IMR-90 (cell line): ENCODE measurements around the gene CES3. TPM values are rescaled to one million over a fixed set of nuclear protein-coding genes. Genes with fewer than 3 reads are reported as not detected.

Source experiments
- ATAC-seq: fragments of 200-7000 bp; cut with Tn5 transposase; 2 replicates; pipeline ENCODE4 v1.9.1; 2020; ENCODE audit warnings: low read depth, mild to moderate bottlenecking, moderate library complexity
- BruUV-seq: library from RNA; stranded (reverse); fragments of 400-500 nt; replicated peaks from 2 replicates; lab custom pipeline; 2021; lab: Mats Ljungman, UMichigan
- CTCF ChIA-PET: fragments of 300-600 bp; formaldehyde crosslinking; extraction: SDS; loops from one replicate; lab custom pipeline; 2021; ENCODE audit warnings: antibody characterized with exemption; lab: Yijun Ruan, JAX
- POLR2A ChIA-PET: fragments of 300-600 bp; sonication (Branson Sonifier 250); formaldehyde crosslinking; loops from one replicate; lab custom pipeline; 2022; ENCODE audit warnings: antibody characterized with exemption; ENCODE audit not compliant: unreplicated experiment; lab: Charles Lee
- DNase-seq: peaks from one replicate; pipeline ENCODE4 v3.0.0; 2013
- H2AFZ ChIP-seq: replicated peaks from 2 replicates; pipeline ENCODE3; 2013; ENCODE audit warnings: low read length, mild to moderate bottlenecking; ENCODE audit not compliant: poor library complexity
- H2AK5ac ChIP-seq: 2 replicates; pipeline ENCODE4 v1.6.1; 2013; ENCODE audit warnings: low read depth, low read length, inconsistent platforms
- H2AK9ac ChIP-seq: replicated peaks from 2 replicates; pipeline ENCODE3; 2013; ENCODE audit warnings: mild to moderate bottlenecking, low read depth, low read length, moderate library complexity; ENCODE audit not compliant: poor library complexity
- H2BK120ac ChIP-seq: 2 replicates; pipeline ENCODE4 v1.6.1; 2013; ENCODE audit warnings: low read depth, low read length, inconsistent platforms
- H2BK15ac ChIP-seq: 3 replicates; pipeline ENCODE4 v1.6.1; 2013; ENCODE audit warnings: low read depth, low read length, inconsistent platforms
- H2BK20ac ChIP-seq: 2 replicates; pipeline ENCODE4 v1.6.1; 2013; ENCODE audit warnings: low read depth, mild to moderate bottlenecking, inconsistent platforms, low read length, moderate library complexity
- H2BK5ac ChIP-seq: 2 replicates; pipeline ENCODE4 v1.6.1; 2013; ENCODE audit warnings: mild to moderate bottlenecking, low read depth, low read length, inconsistent platforms; ENCODE audit not compliant: poor library complexity, severe bottlenecking
- H3K14ac ChIP-seq: replicated peaks from 2 replicates; pipeline ENCODE4 v1.6.1; 2013; ENCODE audit warnings: low read depth, low read length, inconsistent platforms
- H3K18ac ChIP-seq: 2 replicates; pipeline ENCODE4 v1.6.1; 2013; ENCODE audit warnings: low read depth, low read length, control low read depth
- H3K23ac ChIP-seq: 2 replicates; pipeline ENCODE4 v1.6.1; 2013; ENCODE audit warnings: low read depth, low read length, inconsistent platforms
- H3K27ac ChIP-seq: 2 replicates; pipeline ENCODE4 v1.5.1; 2013; ENCODE audit warnings: mild to moderate bottlenecking, control low read depth, low read length; ENCODE audit not compliant: insufficient read depth
- H3K27me3 ChIP-seq: 2 replicates; pipeline ENCODE4 v1.6.1; 2013; ENCODE audit warnings: low read length; ENCODE audit not compliant: control insufficient read depth, insufficient read depth
- H3K36me3 ChIP-seq: 2 replicates; pipeline ENCODE4 v1.6.1; 2013; ENCODE audit warnings: low read length, mixed read lengths; ENCODE audit not compliant: control insufficient read depth, insufficient read depth
- H3K4ac ChIP-seq: 2 replicates; pipeline ENCODE4 v1.6.1; 2013; ENCODE audit warnings: low read depth, low read length, inconsistent platforms
- H3K4me1 ChIP-seq: 2 replicates; pipeline ENCODE4 v1.6.1; 2013; ENCODE audit warnings: low read length, mixed read lengths; ENCODE audit not compliant: control insufficient read depth, insufficient read depth
- H3K4me2 ChIP-seq: 2 replicates; pipeline ENCODE4 v1.6.1; 2013; ENCODE audit warnings: low read depth, mild to moderate bottlenecking, control low read depth, low read length, moderate library complexity
- H3K4me3 ChIP-seq: 2 replicates; pipeline ENCODE4 v1.5.1; 2013; ENCODE audit warnings: low read depth, mild to moderate bottlenecking, control low read depth, low read length, moderate library complexity; ENCODE audit not compliant: insufficient read depth
- H3K56ac ChIP-seq: 2 replicates; pipeline ENCODE4 v1.6.1; 2013; ENCODE audit warnings: low read length, inconsistent platforms; ENCODE audit not compliant: insufficient read depth; ENCODE audit errors: extremely low read depth
- H3K79me1 ChIP-seq, 2 experiments: 2 replicates each; pipeline ENCODE4 v1.6.1; 2013; ENCODE audit warnings: low read length in 2 of 2, inconsistent platforms in 1 of 2, low read depth in 1 of 2
- H3K9ac ChIP-seq: 2 replicates; pipeline ENCODE4 v1.6.1; 2013; ENCODE audit warnings: low read depth, low read length, control low read depth
- H3K9me1 ChIP-seq: 2 replicates; pipeline ENCODE4 v1.6.1; 2013; ENCODE audit warnings: low read length, inconsistent platforms; ENCODE audit not compliant: insufficient read depth
- H3K9me3 ChIP-seq: 2 replicates; pipeline ENCODE4 v1.6.1; 2013; ENCODE audit warnings: low read length; ENCODE audit not compliant: control insufficient read depth, insufficient read depth
- H4K20me1 ChIP-seq: 2 replicates; pipeline ENCODE4 v1.6.1; 2013; ENCODE audit warnings: low read length, inconsistent platforms; ENCODE audit not compliant: insufficient read depth
- H4K5ac ChIP-seq: 2 replicates; pipeline ENCODE4 v1.6.1; 2013; ENCODE audit warnings: mild to moderate bottlenecking, low read depth, low read length, control low read depth
- H4K8ac ChIP-seq, 2 experiments: 2 replicates each; pipeline ENCODE4 v1.6.1; 2013; ENCODE audit warnings: low read depth in 2 of 2, low read length in 2 of 2, control low read depth in 1 of 2, inconsistent platforms in 1 of 2
- H4K91ac ChIP-seq: 2 replicates; pipeline ENCODE4 v1.6.1; 2013; ENCODE audit warnings: low read depth, low read length, inconsistent platforms; ENCODE audit not compliant: insufficient read depth
- BHLHE40 ChIP-seq: fragments of 150-350 bp; IDR thresholded peaks from 2 replicates; pipeline ENCODE4 v1.6.1; 2016; ENCODE audit warnings: mild to moderate bottlenecking, low read depth, low read length
- CHD1 ChIP-seq: IDR thresholded peaks from 2 replicates; pipeline ENCODE4 v1.6.1; 2012; ENCODE audit warnings: low read depth, low read length, improper control_type of control experiment
- MAZ ChIP-seq: IDR thresholded peaks from 2 replicates; pipeline ENCODE4 v1.6.1; 2012; ENCODE audit warnings: low read depth, mild to moderate bottlenecking, low read length, improper control_type of control experiment, moderate library complexity, borderline replicate concordance
- MXI1 ChIP-seq: IDR thresholded peaks from 2 replicates; pipeline ENCODE4 v1.6.1; 2012; ENCODE audit warnings: low read depth, mild to moderate bottlenecking, low read length, moderate library complexity, borderline replicate concordance
- NFE2L2 ChIP-seq: fragments of 150-350 bp; IDR thresholded peaks from 2 replicates; pipeline ENCODE4 v1.6.1; 2016; ENCODE audit warnings: low read depth, mild to moderate bottlenecking, low read length
- POLR2A ChIP-seq: IDR thresholded peaks from 2 replicates; pipeline ENCODE4 v1.6.1; 2012; ENCODE audit warnings: mild to moderate bottlenecking, low read depth, low read length
- RCOR1 ChIP-seq: IDR thresholded peaks from 2 replicates; pipeline ENCODE4 v1.6.1; 2012; ENCODE audit warnings: mild to moderate bottlenecking, low read length, improper control_type of control experiment; ENCODE audit not compliant: insufficient replicate concordance
- WGBS, 2 experiments: methylation state at CpG; one replicate each; pipeline versions ENCODE4 v1.1.5 to v1.1.7; 2013; ENCODE audit warnings: missing lambda C conversion rate in 2 of 2; ENCODE audit not compliant: insufficient read length in 1 of 2; ENCODE audit errors: extremely low coverage in 2 of 2; 5-methylcytosine and 5-hydroxymethylcytosine counted together
- dilution Hi-C: fragments of 300-500 bp; cut with HindIII; formaldehyde crosslinking; loops from one replicate; pipeline ENCODE4 v1.14.3; 2018; ENCODE audit warnings: low sequenced_read_pairs; ENCODE audit not compliant: unreplicated experiment
- in situ Hi-C: fragments of 300-500 bp; cut with MboI; formaldehyde crosslinking; loops from 3 replicates; pipeline ENCODE4 v1.14.3; 2019; ENCODE audit warnings: low sequenced_read_pairs, inconsistent platforms, mixed read lengths
- intact Hi-C: fragments of 100-400 bp; cut with micrococcal nuclease; formaldehyde crosslinking; loops from 2 replicates; pipeline ENCODE4 v1.10.0; 2022
- polyA plus RNA-seq, 3 experiments: library from polyadenylated mRNA; depleted of rRNA; stranded (reverse); fragments of >200 nt; gene quantifications; 2 replicates each; pipeline ENCODE4 v1.2.3, GENCODE V29; 2012; ENCODE audit warnings: low replicate concordance in 1 of 3
- total RNA-seq: library from RNA; depleted of rRNA; stranded (reverse); fragments of >200 nt; gene quantifications from 2 replicates; pipeline ENCODE4 v1.2.3, GENCODE V29; 2012
- TF ChIP-seq, protein P1 (sequence below): fragments of 150-350 bp; IDR thresholded peaks from 2 replicates; pipeline ENCODE4 v1.6.1; 2016; ENCODE audit warnings: low read depth, mild to moderate bottlenecking, low read length, moderate library complexity, borderline replicate concordance

CES3 gene
- total and polyA plus RNA-seq, 2 of the 4 experiments (the other 2 are of a cell fraction), result 0.03 TPM; not detected in 1

- H2BK5ac ChIP-seq, result peak within 1 kb of the TSS; percentile 98
- H3K79me1 ChIP-seq, result peaks cover 25 to 74% of the 10 kb centered on the region in 2 experiments
- peak; percentile 82 for ATAC-seq
- peak within 1 kb of the TSS; percentile 49; the same call in 1 of the 2 replicates for H2BK20ac ChIP-seq
- no peaks in the 10 kb centered on the region for H3K27me3 ChIP-seq
- intact Hi-C loops (loop anchor here (2.0 kb wide), 1 partner anchor 39 kb away; no protein-coding TSS in a partner anchor), dilution Hi-C loops (no loop called here), in situ Hi-C loops (loop anchor here (5.0 kb wide), 1 partner anchor 37 kb away; no protein-coding TSS in a partner anchor)
- H3K27ac ChIP-seq, result peak within 1 kb of the TSS; percentile 98
- peak within 1 kb of the TSS; percentile 100 for H3K14ac ChIP-seq
- H4K8ac ChIP-seq, result peak within 1 kb of the TSS; percentile 91 to 97
- peak within 1 kb of the TSS; percentile 90 for H3K18ac ChIP-seq
- H4K5ac ChIP-seq, result peak within 1 kb of the TSS; percentile 97
- H2AK9ac ChIP-seq, result peak within 1 kb of the TSS; percentile 96
- 1% methylated on average over 33 of the region's 76 CpGs; no CpG with 5 or more reads in 1 of the 2 experiments for WGBS, 2 experiments
- peak within 1 kb of the TSS; percentile 15; the same call in 1 of the 3 replicates for H2BK15ac ChIP-seq
- peak within 1 kb of the TSS; percentile 98 for H2AK5ac ChIP-seq
- H4K20me1 ChIP-seq, result peaks cover 49% of the 10 kb centered on the region
- H2AFZ ChIP-seq, result peak within 1 kb of the TSS; percentile 99
- no TSS peak for BruUV-seq
- H3K4me1 ChIP-seq, result peaks cover 9% of the 10 kb centered on the region
- peaks cover 25% of the 10 kb centered on the region for H3K36me3 ChIP-seq
- ChIA-PET CTCF (no interaction called here), POLR2A (no interaction called here)
- H3K4ac ChIP-seq, result peak within 1 kb of the TSS; percentile 99
- TF ChIP-seq CHD1 (0 out of 2 replicates have a peak, but pooled peaks have one; percentile 40), NFE2L2 (no peak), RCOR1 (no peak), POLR2A (peak; percentile 89), MXI1 (peak; percentile 81; the same call in 1 of the 2 replicates), MAZ (0 out of 2 replicates have a peak, but pooled peaks have one; percentile 14), BHLHE40 (no peak; the same call in 1 of the 2 replicates)
- TF ChIP-seq, protein P1, sequence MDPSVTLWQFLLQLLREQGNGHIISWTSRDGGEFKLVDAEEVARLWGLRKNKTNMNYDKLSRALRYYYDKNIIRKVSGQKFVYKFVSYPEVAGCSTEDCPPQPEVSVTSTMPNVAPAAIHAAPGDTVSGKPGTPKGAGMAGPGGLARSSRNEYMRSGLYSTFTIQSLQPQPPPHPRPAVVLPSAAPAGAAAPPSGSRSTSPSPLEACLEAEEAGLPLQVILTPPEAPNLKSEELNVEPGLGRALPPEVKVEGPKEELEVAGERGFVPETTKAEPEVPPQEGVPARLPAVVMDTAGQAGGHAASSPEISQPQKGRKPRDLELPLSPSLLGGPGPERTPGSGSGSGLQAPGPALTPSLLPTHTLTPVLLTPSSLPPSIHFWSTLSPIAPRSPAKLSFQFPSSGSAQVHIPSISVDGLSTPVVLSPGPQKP, result 0 out of 2 replicates have a peak, but pooled peaks have one; percentile 32
- no peaks in the 10 kb centered on the region for H3K9me3 ChIP-seq
- H3K4me2 ChIP-seq, result peak within 1 kb of the TSS; percentile 89
- DNase-seq, result peak; percentile 84
- peak within 1 kb of the TSS; percentile 98 for H3K23ac ChIP-seq
- H2BK120ac ChIP-seq, result peak within 1 kb of the TSS; percentile 85
- peaks cover 26% of the 10 kb centered on the region for H3K9me1 ChIP-seq
- peak within 1 kb of the TSS; percentile 99 for H3K9ac ChIP-seq
- peak within 1 kb of the TSS; percentile 93 for H3K56ac ChIP-seq
- peak within 1 kb of the TSS; percentile 98 for H3K4me3 ChIP-seq
- H4K91ac ChIP-seq, result peak within 1 kb of the TSS; percentile 93
These were observed 26.8 kb upstream of the CES3 start, which contains the start of gene CIAO2B for GRCh38 chr16:66934138-66934838. Gene CIAO2B, minus strand, starts transcription at chr16:66934402. Its CDS starts 38 bp downstream, at chr16:66934364.
